Medulla oblongata (tissue), 1 donor: ENCODE data around the gene ROR2.
"Not testable (repeated sequence)": the region's sequence is repeated elsewhere in the genome, so short reads cannot be mapped to it uniquely, and the experiment has no call there.

Experiments used
- DNase-seq: peaks from one replicate; pipeline ENCODE4 v3.0.0-alpha.2; 2015; ENCODE audit errors: extremely low spot score

ROR2 gene

GRCh38 chr9:91924090-91924489 lies 25.9 kb downstream of the ROR2 start:
- no peak for DNase-seq

GRCh38 chr9:91923145-91923544 lies 26.9 kb downstream of the ROR2 start:
- DNase-seq, result no peak

GRCh38 chr9:91921371-91921770 lies 28.7 kb downstream of the ROR2 start:
- DNase-seq, result no peak

GRCh38 chr9:91920630-91921350 lies 29.2 kb downstream of the ROR2 start:
- DNase-seq, result no peak

- DNase-seq, result no peak
Observed at GRCh38 chr9:91919621-91920020, 30.4 kb downstream of the ROR2 start.

GRCh38 chr9:91917436-91917835 lies 32.6 kb downstream of the ROR2 start:
- no peak for DNase-seq

GRCh38 chr9:91915524-91916263 lies 34.3 kb downstream of the ROR2 start:
- DNase-seq, result no peak

GRCh38 chr9:91914937-91915336 lies 35.1 kb downstream of the ROR2 start:
- DNase-seq, result no peak

- DNase-seq, result no peak
Observed at GRCh38 chr9:91914404-91914803, 35.6 kb downstream of the ROR2 start.

- DNase-seq, result no peak
Observed at GRCh38 chr9:91913986-91914385, 36.0 kb downstream of the ROR2 start.

GRCh38 chr9:91913096-91913495 lies 36.9 kb downstream of the ROR2 start:
- DNase-seq, result no peak

- DNase-seq, result no peak
Observed at GRCh38 chr9:91911657-91912056, 38.4 kb downstream of the ROR2 start.

GRCh38 chr9:91909256-91909655 lies 40.8 kb downstream of the ROR2 start:
- not testable (repeated sequence) for DNase-seq

- DNase-seq, result no peak
Observed at GRCh38 chr9:91908746-91909145, 41.3 kb downstream of the ROR2 start.

GRCh38 chr9:91908293-91908623 lies 41.8 kb downstream of the ROR2 start:
- no peak for DNase-seq

- DNase-seq, result no peak
Observed at GRCh38 chr9:91907484-91908292, 42.3 kb downstream of the ROR2 start.

- DNase-seq, result peak; percentile 48
Observed at GRCh38 chr9:91905991-91906469, 44.0 kb downstream of the ROR2 start.

GRCh38 chr9:91905237-91905650 lies 44.8 kb downstream of the ROR2 start:
- no peak for DNase-seq

- DNase-seq, result no peak
Observed at GRCh38 chr9:91904588-91905236, 45.3 kb downstream of the ROR2 start.

- peak; percentile 79 for DNase-seq
Observed at GRCh38 chr9:91903126-91903911, 46.7 kb downstream of the ROR2 start.

GRCh38 chr9:91902475-91903125 lies 47.4 kb downstream of the ROR2 start:
- no peak for DNase-seq
